Stimulated activated naive CD4-positive, alpha-beta T cell treated with Interleukin-2 at 50 U/mL for 16 hours (primary cell): ENCODE measurements around the gene LARP1.

Experiments
- DNase-seq: peaks from one replicate; lab custom pipeline; 2025; lab: John Stamatoyannopoulos, UW

Gene LARP1

DNA sequence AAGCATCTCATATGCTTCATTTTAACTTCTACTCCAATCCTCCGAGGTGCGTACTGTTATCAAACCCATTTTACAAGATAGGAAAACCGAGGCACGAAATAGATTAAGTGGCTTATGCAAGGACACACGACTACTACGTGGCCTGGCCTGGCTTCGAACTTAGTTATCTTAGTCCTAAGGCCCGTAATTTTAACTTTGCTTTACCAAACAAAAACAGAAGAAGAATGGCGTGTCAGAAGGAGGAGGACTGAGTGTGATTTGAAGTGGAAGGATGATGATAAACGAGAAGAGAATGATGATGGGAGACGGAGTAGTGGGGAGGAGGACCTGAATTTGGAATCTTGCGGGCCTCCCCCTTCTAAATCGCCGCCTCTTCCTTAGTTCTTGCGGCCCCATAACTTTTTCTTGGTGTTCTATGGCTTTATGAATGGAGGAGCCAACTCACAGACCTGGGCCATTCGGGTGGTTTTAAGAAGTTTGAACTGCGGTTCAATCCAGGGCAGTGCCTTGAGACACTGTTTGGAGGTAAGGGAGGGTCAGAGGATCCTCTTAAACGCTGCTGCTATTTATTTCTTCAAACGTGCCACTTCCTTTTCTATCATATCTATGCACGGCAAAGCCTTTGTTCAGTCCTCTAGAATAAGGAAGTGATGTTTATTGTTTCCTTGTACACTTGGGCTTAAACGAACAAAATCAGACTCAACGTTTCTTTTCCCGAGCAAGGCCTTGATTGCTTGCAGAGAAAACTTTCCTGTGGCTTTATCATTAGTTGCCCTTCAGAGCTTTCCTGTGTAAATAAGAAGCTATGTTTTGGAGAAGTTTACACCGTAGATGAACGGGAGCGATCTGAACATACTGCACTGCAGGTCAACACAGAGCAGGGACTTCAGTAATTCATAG, 104.0 kb downstream of the LARP1 start:
- DNase-seq = peak; percentile 3

GRCh38 chr5:154860123-154860522, 104.9 kb downstream of the LARP1 start:
- DNase-seq = no peak

- no peak for DNase-seq
Observed at GRCh38 chr5:154860765-154861164, 105.6 kb downstream of the LARP1 start.

- DNase-seq = no peak
Observed at GRCh38 chr5:154861946-154862345, 106.8 kb downstream of the LARP1 start.

GRCh38 chr5:154862766-154863165, 107.6 kb downstream of the LARP1 start:
- no peak for DNase-seq

- DNase-seq = no peak
Observed at GRCh38 chr5:154863291-154864080, 108.3 kb downstream of the LARP1 start.

DNA sequence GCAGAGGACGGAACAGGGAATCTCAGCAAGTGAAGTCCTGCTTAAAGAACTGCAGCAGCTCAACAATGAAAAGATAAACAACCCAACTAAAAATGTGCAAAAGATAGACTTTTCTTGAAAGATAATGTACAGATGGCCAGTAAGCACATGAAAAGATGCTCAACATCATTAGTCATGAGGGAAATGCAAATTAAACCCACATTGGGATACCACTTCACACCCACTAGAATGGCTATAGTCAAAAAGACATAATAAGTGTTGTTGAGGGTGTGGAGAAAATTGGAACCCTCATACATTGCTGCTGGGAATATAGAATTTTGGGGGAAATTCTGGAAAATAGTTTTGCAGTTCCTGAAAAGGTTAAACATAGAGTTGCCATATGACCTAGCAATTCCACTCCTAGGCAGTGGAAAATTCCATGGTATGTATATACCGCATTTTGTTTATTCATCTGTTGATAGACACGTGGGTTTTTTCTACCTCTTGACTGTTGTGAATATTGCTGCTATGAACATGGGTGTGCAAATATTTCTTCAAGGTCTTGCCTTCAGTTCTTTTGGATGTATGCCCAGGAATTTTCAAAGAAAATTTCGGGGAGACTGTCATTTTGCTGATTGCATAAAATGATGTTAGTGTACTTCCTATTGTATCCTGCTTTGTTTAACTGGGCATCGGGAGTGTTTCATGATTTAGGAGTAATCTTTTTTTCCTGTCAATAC, 110.4 kb downstream of the LARP1 start:
- DNase-seq = no peak

DNA sequence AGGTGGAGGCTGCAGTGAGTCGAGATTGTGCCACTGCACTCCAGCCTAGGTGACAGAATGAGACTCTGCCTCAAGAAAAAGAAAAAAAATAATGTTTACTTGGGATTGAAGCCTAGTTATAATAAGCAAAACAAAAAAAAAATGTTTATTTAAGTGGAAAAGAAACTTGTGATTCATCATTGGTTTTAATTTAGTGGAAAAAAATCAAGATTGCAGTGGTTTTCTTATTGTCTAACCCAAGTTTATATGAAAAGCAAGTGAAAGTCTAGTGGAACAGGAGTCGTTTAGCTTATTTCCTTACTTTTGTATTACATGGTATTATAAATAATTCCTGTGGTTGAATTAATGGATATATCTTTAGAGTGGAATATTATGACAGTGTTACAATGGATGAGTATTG, 111.7 kb downstream of the LARP1 start:
- no peak for DNase-seq
